CD14-positive monocyte (primary cell): ENCODE results near the gene SMTNL2. TPM values are rescaled to one million over a fixed set of nuclear protein-coding genes. Genes with fewer than 3 reads are reported as not detected.

ENCODE experiments used
- DNase-seq, 3 donors: peaks; one replicate each; pipeline ENCODE4 v3.0.0-alpha.2; 2011 to 2022
- H2AFZ ChIP-seq: 2 replicates; pipeline ENCODE4 v1.6.0; 2012; ENCODE audit warnings: mild to moderate bottlenecking, low read depth, low read length, inconsistent platforms; ENCODE audit not compliant: insufficient read depth, poor library complexity, severe bottlenecking
- H3K27ac ChIP-seq, 2 donors: 1 replicate in 1 of 2; 2 replicates in 1 of 2; pipeline ENCODE4 v1.5.1; 2012 to 2013; ENCODE audit warnings: low read length in 2 of 2, control low read depth in 1 of 2, inconsistent platforms in 1 of 2, low read depth in 1 of 2, mild to moderate bottlenecking in 1 of 2
- H3K27me3 ChIP-seq, 2 donors: one replicate each; pipeline versions ENCODE4 v1.6.0 to v1.6.1; 2011 to 2013; ENCODE audit warnings: low read length in 2 of 2; ENCODE audit not compliant: control insufficient read depth in 2 of 2, insufficient read depth in 2 of 2
- H3K36me3 ChIP-seq, 2 donors: replicated peaks in 1 of 2; 1 replicate in 1 of 2; 2 replicates in 1 of 2; pipeline versions ENCODE4 v1.5.1 to v1.6.1; 2012 to 2013; ENCODE audit warnings: low read length in 2 of 2, control low read depth in 1 of 2, inconsistent platforms in 1 of 2, mild to moderate bottlenecking in 1 of 2; ENCODE audit not compliant: insufficient read depth in 2 of 2, control insufficient read depth in 1 of 2
- H3K4me1 ChIP-seq, 2 donors: 1 replicate in 1 of 2; 2 replicates in 1 of 2; pipeline versions ENCODE4 v1.5.1 to v1.6.1; 2012 to 2013; ENCODE audit warnings: low read length in 2 of 2, control low read depth in 1 of 2, inconsistent platforms in 1 of 2, mild to moderate bottlenecking in 1 of 2, moderate library complexity in 1 of 2; ENCODE audit not compliant: insufficient read depth in 2 of 2, control insufficient read depth in 1 of 2
- H3K4me2 ChIP-seq: replicated peaks from 2 replicates; pipeline ENCODE3; 2012; ENCODE audit warnings: low read length, moderate library complexity, mild to moderate bottlenecking; ENCODE audit not compliant: poor library complexity, severe bottlenecking; ENCODE audit errors: extremely low read depth
- H3K4me3 ChIP-seq, 3 experiments: fragments of 200-600 bp in 1 of 3; sonication (generic) in 1 of 3; replicated peaks in 1 of 3; 1 replicate in 2 of 3; 2 replicates in 1 of 3; pipeline ENCODE4 v1.5.1; 2011 to 2013; ENCODE audit warnings: low read length in 3 of 3, mild to moderate bottlenecking in 3 of 3, control low read depth in 2 of 3, low read depth in 2 of 3, inconsistent platforms in 1 of 3, moderate library complexity in 1 of 3
- H3K79me2 ChIP-seq: 2 replicates; pipeline ENCODE4 v1.6.0; 2012; ENCODE audit warnings: mild to moderate bottlenecking, control low read depth, inconsistent platforms, low read length, moderate library complexity; ENCODE audit not compliant: insufficient read depth
- H3K9ac ChIP-seq: 2 replicates; pipeline ENCODE4 v1.6.0; 2017; ENCODE audit warnings: low read length, mild to moderate bottlenecking; ENCODE audit not compliant: insufficient read depth, poor library complexity, severe bottlenecking
- H3K9me3 ChIP-seq, 2 donors: replicated peaks in 1 of 2; 1 replicate in 1 of 2; 2 replicates in 1 of 2; pipeline versions ENCODE4 v1.5.1 to v1.6.1; 2012 to 2013; ENCODE audit warnings: low read length in 2 of 2, control low read depth in 1 of 2; ENCODE audit not compliant: control insufficient read depth in 1 of 2, insufficient read depth in 1 of 2
- H4K20me1 ChIP-seq: 2 replicates; pipeline ENCODE4 v1.6.0; 2012; ENCODE audit warnings: mild to moderate bottlenecking, low read length, control low read depth, moderate library complexity; ENCODE audit not compliant: insufficient read depth
- H3K27ac Mint-ChIP-seq, 7 donors: one replicate each; pipeline ENCODE4 v1.8.0; 2020; ENCODE audit warnings: mild to moderate bottlenecking in 7 of 7, mixed read lengths in 7 of 7, moderate library complexity in 6 of 7, inconsistent platforms in 2 of 7
- H3K27me3 Mint-ChIP-seq, 3 donors: one replicate each; pipeline ENCODE4 v1.8.0; 2021 to 2022; ENCODE audit warnings: low read depth in 3 of 3, mild to moderate bottlenecking in 3 of 3, mixed read lengths in 3 of 3, moderate library complexity in 3 of 3, inconsistent platforms in 1 of 3
- H3K36me3 Mint-ChIP-seq, 2 donors: one replicate each; pipeline ENCODE4 v1.8.0; 2020; ENCODE audit warnings: mixed read lengths in 2 of 2, inconsistent platforms in 1 of 2, mild to moderate bottlenecking in 1 of 2
- H3K4me1 Mint-ChIP-seq: one replicate; pipeline ENCODE4 v1.8.0; 2020; ENCODE audit warnings: mild to moderate bottlenecking, mixed read lengths
- H3K4me3 Mint-ChIP-seq, 2 donors: one replicate each; pipeline ENCODE4 v1.8.0; 2020; ENCODE audit warnings: mild to moderate bottlenecking in 2 of 2, mixed read lengths in 2 of 2, moderate library complexity in 1 of 2
- H3K9me3 Mint-ChIP-seq, 7 donors: one replicate each; pipeline ENCODE4 v1.8.0; 2020 to 2022; ENCODE audit warnings: mixed read lengths in 7 of 7, mild to moderate bottlenecking in 6 of 7, moderate library complexity in 6 of 7, inconsistent platforms in 2 of 7
- WGBS: methylation state at CpG from one replicate; pipeline ENCODE4 v1.1.5; 2013; ENCODE audit warnings: missing lambda C conversion rate; ENCODE audit not compliant: insufficient coverage; 5-methylcytosine and 5-hydroxymethylcytosine counted together
- intact Hi-C, 2 donors: fragments of 100-400 bp; cut with micrococcal nuclease; formaldehyde crosslinking; loops; one replicate each; pipeline versions ENCODE4 v1.15.0 to v1.15.1; 2023
- polyA plus RNA-seq, 3 donors: library from polyadenylated mRNA; depleted of rRNA in 1 of 3; unstranded in 2 of 3; stranded (reverse) in 1 of 3; fragments of 300-500 nt in 2 of 3; fragments of >200 nt in 1 of 3; fragmentation: Illumina TruSeq in 2 of 3; gene quantifications; 1 replicate in 2 of 3; 2 replicates in 1 of 3; pipeline ENCODE4 v1.2.3, GENCODE V29; 2012 to 2021
- TF ChIP-seq, protein P1 (sequence below): fragments of 200-600 bp; IDR thresholded peaks from one replicate; pipeline ENCODE4 v1.8.0; 2022; ENCODE audit warnings: antibody characterized with exemption, mild to moderate bottlenecking

Gene SMTNL2
- polyA plus RNA-seq, 3 donors, result 0.08 TPM; not detected in 2

DNA sequence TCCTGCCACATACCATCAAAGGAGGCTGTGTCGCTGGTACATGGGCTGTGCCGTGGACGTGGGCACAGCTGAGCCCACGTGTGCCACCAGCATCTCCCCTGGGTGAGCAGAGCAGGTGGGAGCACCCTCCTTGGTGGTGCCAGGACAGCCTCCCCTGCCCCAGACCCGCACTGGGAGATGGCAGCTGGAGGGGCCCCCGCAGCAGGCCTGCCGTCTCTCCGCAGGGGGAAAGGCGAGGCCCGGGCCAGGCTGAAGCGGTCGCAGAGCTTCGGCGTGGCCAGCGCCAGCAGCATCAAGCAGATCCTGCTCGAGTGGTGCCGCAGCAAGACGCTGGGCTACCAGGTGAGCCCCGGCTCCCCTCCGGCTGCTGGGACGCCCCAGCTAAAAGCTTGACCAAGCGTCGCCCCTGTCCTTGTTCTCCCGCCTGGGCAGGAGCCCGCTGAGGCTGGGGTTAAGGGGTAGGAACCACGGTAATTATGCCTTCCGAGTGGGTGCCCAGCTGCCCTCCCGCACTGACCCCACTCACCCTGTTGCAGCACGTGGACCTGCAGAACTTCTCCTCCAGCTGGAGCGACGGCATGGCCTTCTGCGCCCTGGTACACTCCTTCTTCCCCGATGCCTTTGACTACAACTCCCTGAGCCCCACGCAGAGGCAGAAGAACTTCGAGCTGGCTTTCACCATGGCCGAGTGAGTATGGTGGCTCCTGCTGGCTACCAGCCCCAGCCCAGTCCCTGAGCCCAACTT, 12.5 kb downstream of the SMTNL2 start:
- no peaks in the 10 kb centered on the region for H3K9me3 Mint-ChIP-seq
- no peaks in the 10 kb centered on the region for H3K9me3 ChIP-seq
- no peak overlapping the region for H3K4me3 ChIP-seq
- H3K27me3 Mint-ChIP-seq, result peaks cover 2 to 16% (median 13%) of the 10 kb centered on the region in 3 donors
- no peak overlapping the region for H3K9ac ChIP-seq
- H3K4me2 ChIP-seq, result no peak overlapping the region
- H4K20me1 ChIP-seq, result no peaks in the 10 kb centered on the region
- no peak overlapping the region for H3K27ac ChIP-seq
- 94% methylated on average over 24 of the region's 36 CpGs for WGBS
- H3K27ac Mint-ChIP-seq, result no peak overlapping the region
- no peaks in the 10 kb centered on the region for H3K27me3 ChIP-seq
- no peaks in the 10 kb centered on the region for H3K36me3 ChIP-seq
- peaks cover 7% of the 10 kb centered on the region for H3K4me1 Mint-ChIP-seq
- no peak overlapping the region for H3K4me3 Mint-ChIP-seq
- H3K36me3 Mint-ChIP-seq, result no peaks in the 10 kb centered on the region
- TF ChIP-seq, protein P1, sequence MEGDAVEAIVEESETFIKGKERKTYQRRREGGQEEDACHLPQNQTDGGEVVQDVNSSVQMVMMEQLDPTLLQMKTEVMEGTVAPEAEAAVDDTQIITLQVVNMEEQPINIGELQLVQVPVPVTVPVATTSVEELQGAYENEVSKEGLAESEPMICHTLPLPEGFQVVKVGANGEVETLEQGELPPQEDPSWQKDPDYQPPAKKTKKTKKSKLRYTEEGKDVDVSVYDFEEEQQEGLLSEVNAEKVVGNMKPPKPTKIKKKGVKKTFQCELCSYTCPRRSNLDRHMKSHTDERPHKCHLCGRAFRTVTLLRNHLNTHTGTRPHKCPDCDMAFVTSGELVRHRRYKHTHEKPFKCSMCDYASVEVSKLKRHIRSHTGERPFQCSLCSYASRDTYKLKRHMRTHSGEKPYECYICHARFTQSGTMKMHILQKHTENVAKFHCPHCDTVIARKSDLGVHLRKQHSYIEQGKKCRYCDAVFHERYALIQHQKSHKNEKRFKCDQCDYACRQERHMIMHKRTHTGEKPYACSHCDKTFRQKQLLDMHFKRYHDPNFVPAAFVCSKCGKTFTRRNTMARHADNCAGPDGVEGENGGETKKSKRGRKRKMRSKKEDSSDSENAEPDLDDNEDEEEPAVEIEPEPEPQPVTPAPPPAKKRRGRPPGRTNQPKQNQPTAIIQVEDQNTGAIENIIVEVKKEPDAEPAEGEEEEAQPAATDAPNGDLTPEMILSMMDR, result no peak
- peaks cover 4 to 6% of the 10 kb centered on the region in 2 donors for H3K4me1 ChIP-seq
- DNase-seq, result no peak
- H2AFZ ChIP-seq, result no peak overlapping the region
- intact Hi-C loops, result no loop called here
- H3K79me2 ChIP-seq, result no peaks in the 10 kb centered on the region

DNA sequence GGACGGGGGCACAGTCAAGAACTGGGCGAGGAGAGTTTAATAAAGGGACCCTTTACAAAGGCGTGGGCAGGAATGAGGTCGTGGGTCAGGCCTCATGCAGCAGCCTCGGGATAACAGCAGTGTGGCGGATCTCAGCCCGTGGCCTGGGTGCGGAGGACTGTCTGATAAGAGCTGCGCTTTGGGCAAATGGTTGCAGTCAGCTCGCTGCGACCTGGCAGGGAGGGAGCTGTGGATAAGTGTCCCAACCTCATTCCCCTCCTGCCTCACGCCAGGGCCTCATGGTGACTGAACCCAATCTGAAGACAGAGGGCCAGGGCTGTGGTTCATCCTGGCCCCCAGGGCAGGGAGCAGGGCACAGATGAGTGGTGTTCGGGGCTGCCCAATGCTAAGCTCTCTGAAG, 13.6 kb downstream of the SMTNL2 start:
- Histone ChIP-seq H3K9ac (no peak overlapping the region), H3K4me1 (peaks cover 4 to 6% of the 10 kb centered on the region in 2 donors), H3K27ac (no peak overlapping the region), H3K4me3 (no peak overlapping the region), H3K36me3 (no peaks in the 10 kb centered on the region), H3K4me2 (no peak overlapping the region), H4K20me1 (no peaks in the 10 kb centered on the region), H3K9me3 (no peaks in the 10 kb centered on the region), H2AFZ (no peak overlapping the region), H3K27me3 (no peaks in the 10 kb centered on the region), H3K79me2 (no peaks in the 10 kb centered on the region)
- H3K9me3 Mint-ChIP-seq, result no peaks in the 10 kb centered on the region
- intact Hi-C loops, result no loop called here
- TF ChIP-seq, protein P1, result no peak
- H3K4me1 Mint-ChIP-seq, result peaks cover 7% of the 10 kb centered on the region
- 86% methylated on average over 9 of the region's 13 CpGs for WGBS
- H3K27me3 Mint-ChIP-seq, result peaks cover 4 to 14% (median 12%) of the 10 kb centered on the region in 3 donors
- H3K27ac Mint-ChIP-seq, result no peak overlapping the region
- no peak for DNase-seq
- no peak overlapping the region for H3K4me3 Mint-ChIP-seq
- H3K36me3 Mint-ChIP-seq, result no peaks in the 10 kb centered on the region
